GM18517 (cell line): ENCODE measurements around the gene MAP3K5.

ENCODE experiments used
- ATAC-seq: cut with Tn5 transposase; IDR thresholded peaks from one replicate; pipeline ENCODE4 v1.9.1; 2021; ENCODE audit warnings: mild to moderate bottlenecking, moderate library complexity; ENCODE audit not compliant: unreplicated experiment

MAP3K5 gene

GRCh38 chr6:136614994-136615393, 177.3 kb downstream of the MAP3K5 start:
- no peak for ATAC-seq

GRCh38 chr6:136614350-136614749, 177.9 kb downstream of the MAP3K5 start:
- no peak for ATAC-seq

GRCh38 chr6:136613477-136613876, 178.8 kb downstream of the MAP3K5 start:
- ATAC-seq: no peak

GRCh38 chr6:136612666-136613389, 179.4 kb downstream of the MAP3K5 start:
- ATAC-seq: no peak

- no peak for ATAC-seq
Measured at GRCh38 chr6:136611746-136612145, 180.5 kb downstream of the MAP3K5 start.

- no peak for ATAC-seq
Measured at GRCh38 chr6:136611133-136611532, 181.1 kb downstream of the MAP3K5 start.

GRCh38 chr6:136609873-136610706, 182.2 kb downstream of the MAP3K5 start:
- no peak for ATAC-seq

GRCh38 chr6:136608991-136609390, 183.3 kb downstream of the MAP3K5 start:
- no peak for ATAC-seq

GRCh38 chr6:136607932-136608772, 184.1 kb downstream of the MAP3K5 start:
- ATAC-seq: peak; percentile 96

GRCh38 chr6:136607204-136607931, 184.9 kb downstream of the MAP3K5 start:
- ATAC-seq: no peak

GRCh38 chr6:136604928-136605510, 187.3 kb downstream of the MAP3K5 start:
- no peak for ATAC-seq

- no peak for ATAC-seq
Measured at GRCh38 chr6:136604328-136604825, 187.9 kb downstream of the MAP3K5 start.

- no peak for ATAC-seq
Measured at GRCh38 chr6:136600818-136601217, 191.5 kb downstream of the MAP3K5 start.

GRCh38 chr6:136599329-136600011, 192.8 kb downstream of the MAP3K5 start:
- no peak for ATAC-seq

GRCh38 chr6:136598048-136598447, 194.2 kb downstream of the MAP3K5 start:
- ATAC-seq: no peak

GRCh38 chr6:136594671-136595070, 197.6 kb downstream of the MAP3K5 start:
- ATAC-seq: no peak

GRCh38 chr6:136593748-136594490, 198.4 kb downstream of the MAP3K5 start:
- ATAC-seq: peak; percentile 98

- ATAC-seq: no peak
Measured at GRCh38 chr6:136592930-136593673, 199.2 kb downstream of the MAP3K5 start.
